Muscle layer of colon (tissue), 2 donors: ENCODE data around the gene FAM89B.

Source experiments
- H3K27ac ChIP-seq: one replicate; pipeline ENCODE4 v1.7.0; 2013; ENCODE audit warnings: low read depth, mild to moderate bottlenecking, low read length, moderate library complexity
- H3K27me3 ChIP-seq, 2 donors: one replicate each; pipeline ENCODE4 v1.7.0; 2013; ENCODE audit warnings: low read length in 2 of 2, mild to moderate bottlenecking in 2 of 2; ENCODE audit not compliant: insufficient read depth in 2 of 2, control insufficient read depth in 1 of 2
- H3K36me3 ChIP-seq: one replicate; pipeline ENCODE4 v1.7.0; 2013; ENCODE audit warnings: mild to moderate bottlenecking, low read length; ENCODE audit not compliant: insufficient read depth
- H3K4me1 ChIP-seq: one replicate; pipeline ENCODE4 v1.7.0; 2013; ENCODE audit warnings: mild to moderate bottlenecking, low read length; ENCODE audit not compliant: insufficient read depth
- H3K4me3 ChIP-seq, 2 donors: one replicate each; pipeline ENCODE4 v1.7.0; 2013; ENCODE audit warnings: low read length in 2 of 2, low read depth in 1 of 2, mild to moderate bottlenecking in 1 of 2, moderate library complexity in 1 of 2
- H3K9ac ChIP-seq: one replicate; pipeline ENCODE4 v1.7.0; 2013; ENCODE audit warnings: low read length
- H3K9me3 ChIP-seq: one replicate; pipeline ENCODE4 v1.7.0; 2013; ENCODE audit warnings: mild to moderate bottlenecking, low read length
- donor health status: abdominal sarcoma.
- donor health status: Adenocarcinoma of cecum.

FAM89B gene

DNA sequence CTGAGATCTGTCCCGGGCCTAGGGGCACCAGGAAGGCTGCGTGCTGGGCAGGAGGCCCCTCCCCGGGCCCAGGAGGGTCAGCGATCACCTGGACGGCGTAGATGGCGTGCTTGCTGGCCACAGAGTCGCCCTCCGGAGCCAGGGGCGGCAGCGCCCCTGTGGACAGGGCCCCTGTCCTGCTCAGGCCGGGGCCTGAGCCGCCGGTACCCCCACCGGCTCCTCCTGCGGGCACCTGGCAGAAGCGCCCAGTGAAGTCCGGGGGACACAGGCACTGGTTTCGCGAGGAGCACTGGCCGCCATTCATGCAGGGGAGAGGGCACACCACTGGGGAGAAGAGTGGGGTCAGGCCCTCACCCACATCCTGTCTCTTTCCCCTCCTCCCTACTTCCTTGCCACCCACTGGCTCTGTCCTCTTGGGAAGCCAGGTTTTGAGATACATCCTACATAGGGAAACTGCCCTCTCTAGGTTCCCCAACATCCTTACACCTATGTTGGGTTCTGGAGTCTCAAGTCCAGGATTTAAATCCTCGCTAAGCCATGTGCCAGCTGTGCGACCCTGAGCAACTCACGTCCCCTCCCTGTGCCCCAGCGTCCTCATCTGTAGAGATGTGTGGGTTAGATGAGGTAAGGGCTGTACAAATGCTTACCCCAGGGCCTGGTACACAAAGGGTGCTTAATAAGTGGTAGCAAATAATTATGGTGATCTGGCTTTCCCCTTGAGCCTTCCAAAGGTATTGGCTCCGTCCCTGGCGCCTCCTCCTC is 18.1 kb upstream of the FAM89B start:
- H3K9ac ChIP-seq, result no peak overlapping the region
- H3K27ac ChIP-seq, result no peak overlapping the region
- H3K4me3 ChIP-seq, result no peak overlapping the region
- H3K27me3 ChIP-seq, result no peaks in the 10 kb centered on the region
- peaks cover 28% of the 10 kb centered on the region for H3K36me3 ChIP-seq
- H3K9me3 ChIP-seq, result no peaks in the 10 kb centered on the region
- H3K4me1 ChIP-seq, result peaks cover 42% of the 10 kb centered on the region

DNA sequence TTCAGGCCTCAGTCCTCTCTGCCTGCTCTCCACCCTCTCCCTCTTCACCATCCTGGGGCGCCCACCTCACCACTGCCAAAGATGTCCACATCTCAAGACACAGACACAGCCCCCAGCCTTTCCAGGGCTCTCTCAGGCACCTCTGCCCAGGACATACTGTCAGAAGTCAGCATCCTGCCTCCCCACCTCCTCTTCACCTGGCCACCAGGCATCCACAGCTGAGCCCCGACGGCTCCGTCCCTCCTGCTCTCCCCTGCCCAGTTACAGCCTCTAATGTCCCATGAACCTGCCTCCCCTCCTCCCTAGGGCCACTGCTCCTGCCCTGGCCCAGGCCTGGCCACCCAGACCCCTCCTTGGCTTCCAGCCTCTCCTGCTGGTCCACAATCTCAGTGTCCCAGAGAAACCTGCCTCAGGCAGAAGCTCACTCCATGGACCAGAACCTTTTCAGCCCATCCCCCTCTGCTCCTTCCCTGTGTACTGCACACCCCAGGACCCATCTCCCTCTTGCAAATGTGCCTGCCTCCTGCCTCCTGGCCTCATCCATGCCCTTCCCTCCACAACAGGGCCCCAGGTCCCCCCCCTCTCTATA is 17.4 kb upstream of the FAM89B start:
- no peak overlapping the region for H3K4me3 ChIP-seq
- no peaks in the 10 kb centered on the region for H3K9me3 ChIP-seq
- no peak overlapping the region for H3K9ac ChIP-seq
- no peaks in the 10 kb centered on the region for H3K27me3 ChIP-seq
- peaks cover 49% of the 10 kb centered on the region for H3K4me1 ChIP-seq
- peak overlapping the region; percentile 6 for H3K27ac ChIP-seq
- H3K36me3 ChIP-seq, result peaks cover 23% of the 10 kb centered on the region

DNA sequence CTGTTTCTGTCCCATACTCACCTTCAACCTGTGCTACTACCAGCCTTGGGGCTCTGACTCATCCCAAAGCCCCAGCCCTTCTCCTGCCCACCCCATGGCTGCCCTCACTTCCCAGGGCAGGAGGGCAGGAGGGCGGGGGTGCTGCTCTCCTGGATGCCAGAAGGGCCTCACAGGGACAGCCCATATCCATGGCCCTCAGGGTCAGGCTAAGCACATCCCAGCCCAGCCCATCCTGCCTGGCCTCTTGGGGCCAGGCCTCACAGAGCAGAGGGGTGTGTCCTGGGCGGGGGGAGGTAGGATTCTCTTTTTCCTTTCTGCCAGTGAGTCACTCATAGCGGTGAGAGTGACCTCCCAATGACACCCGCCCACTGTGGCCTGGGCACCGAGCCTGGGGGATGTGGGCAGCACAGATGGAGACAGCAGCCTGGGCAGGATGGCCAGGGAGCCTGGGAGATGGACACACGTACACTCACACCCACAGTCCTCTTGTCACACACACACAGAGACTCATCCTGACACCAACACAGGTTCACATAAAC is 16.6 kb upstream of the FAM89B start:
- H3K4me1 ChIP-seq, result peaks cover 57% of the 10 kb centered on the region
- H3K36me3 ChIP-seq, result peaks cover 22% of the 10 kb centered on the region
- no peak overlapping the region for H3K4me3 ChIP-seq
- no peak overlapping the region for H3K27ac ChIP-seq
- no peaks in the 10 kb centered on the region for H3K27me3 ChIP-seq
- H3K9ac ChIP-seq, result no peak overlapping the region
- no peaks in the 10 kb centered on the region for H3K9me3 ChIP-seq

DNA sequence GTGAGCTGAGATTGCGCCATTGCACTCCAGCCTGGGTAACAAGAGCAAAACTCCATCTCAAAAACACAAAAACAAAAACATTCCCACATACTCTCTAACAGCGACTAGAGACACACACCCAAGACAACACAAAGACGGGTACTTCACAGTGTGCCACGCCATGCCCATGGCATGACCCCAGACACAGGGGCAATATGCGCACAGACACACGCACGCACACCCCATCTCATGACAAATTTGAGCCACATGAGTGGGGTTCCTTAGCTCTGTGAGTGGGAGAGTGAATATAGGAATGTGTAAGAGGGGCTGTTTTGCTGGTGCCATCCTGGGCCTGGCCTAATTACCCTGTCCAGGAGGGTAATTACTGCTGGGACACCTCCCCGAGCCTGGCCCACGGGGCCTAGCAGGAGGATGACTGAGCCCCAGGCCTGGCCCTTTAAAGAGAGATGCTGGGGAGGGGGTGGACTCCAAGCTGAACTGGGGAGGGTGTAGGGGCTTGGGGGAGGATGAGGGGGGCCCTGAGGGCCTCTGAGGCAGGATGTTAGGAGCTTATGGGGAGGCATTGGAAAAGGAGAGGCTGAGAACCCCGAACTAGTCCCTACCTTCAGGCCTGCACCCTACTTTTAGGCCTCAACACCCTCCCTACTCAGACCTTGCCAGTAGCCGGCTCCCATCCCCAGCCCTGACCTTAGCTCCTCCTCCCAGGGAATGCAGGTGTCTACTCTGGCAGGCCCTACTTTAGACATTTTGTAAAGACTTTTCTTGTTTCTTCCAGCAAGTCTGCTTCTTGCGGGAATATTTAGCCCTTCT is 15.7 kb upstream of the FAM89B start:
- Histone ChIP-seq H3K4me1 (peaks cover 62% of the 10 kb centered on the region), H3K27me3 (no peaks in the 10 kb centered on the region), H3K9ac (peak overlapping the region; percentile 83), H3K36me3 (peaks cover 13% of the 10 kb centered on the region), H3K9me3 (no peaks in the 10 kb centered on the region), H3K4me3 (peak overlapping the region; percentile 24 to 75), H3K27ac (peak overlapping the region; percentile 85)

DNA sequence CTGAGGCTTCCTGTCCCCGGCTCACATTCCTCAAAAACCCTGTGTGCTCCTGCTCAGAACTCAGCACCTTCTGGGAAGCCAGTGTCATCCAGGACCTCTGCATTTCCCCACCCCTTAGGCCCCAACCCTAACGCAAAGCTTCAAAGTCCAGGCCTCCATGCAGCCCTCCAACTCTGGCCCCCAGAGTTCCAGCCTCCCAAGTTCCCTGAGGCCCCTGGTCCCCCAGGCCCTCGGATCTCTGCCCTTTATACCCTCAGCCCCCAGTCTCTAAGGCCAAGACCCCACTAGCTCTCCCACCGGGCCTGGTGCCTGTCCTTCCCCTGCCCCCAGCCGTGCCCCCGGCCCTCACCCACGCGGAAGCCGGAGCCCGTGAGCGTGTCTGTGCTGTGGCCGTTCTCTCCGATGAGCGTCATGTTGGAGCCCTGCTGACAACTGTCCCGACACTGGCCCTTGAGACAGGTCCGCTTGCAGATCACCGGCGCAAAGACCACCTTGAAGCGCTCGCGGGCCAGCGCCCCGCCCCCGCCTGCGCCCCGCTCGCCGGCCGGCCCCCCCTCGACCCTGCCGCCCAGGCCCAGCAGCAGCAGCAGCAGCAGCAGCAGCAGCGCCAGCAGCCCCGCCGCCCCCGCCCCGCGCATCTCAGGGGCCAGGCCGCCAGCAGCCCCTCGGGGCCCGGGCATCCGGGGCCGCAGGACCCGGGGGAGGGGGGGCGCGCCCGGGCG is 14.9 kb upstream of the FAM89B start:
- Histone ChIP-seq H3K27me3 (no peaks in the 10 kb centered on the region), H3K36me3 (peaks cover 7% of the 10 kb centered on the region), H3K4me1 (peaks cover 59% of the 10 kb centered on the region), H3K27ac (peak overlapping the region; percentile 85), H3K9ac (peak overlapping the region; percentile 83), H3K9me3 (no peaks in the 10 kb centered on the region), H3K4me3 (peak overlapping the region; percentile 70 to 75)

DNA sequence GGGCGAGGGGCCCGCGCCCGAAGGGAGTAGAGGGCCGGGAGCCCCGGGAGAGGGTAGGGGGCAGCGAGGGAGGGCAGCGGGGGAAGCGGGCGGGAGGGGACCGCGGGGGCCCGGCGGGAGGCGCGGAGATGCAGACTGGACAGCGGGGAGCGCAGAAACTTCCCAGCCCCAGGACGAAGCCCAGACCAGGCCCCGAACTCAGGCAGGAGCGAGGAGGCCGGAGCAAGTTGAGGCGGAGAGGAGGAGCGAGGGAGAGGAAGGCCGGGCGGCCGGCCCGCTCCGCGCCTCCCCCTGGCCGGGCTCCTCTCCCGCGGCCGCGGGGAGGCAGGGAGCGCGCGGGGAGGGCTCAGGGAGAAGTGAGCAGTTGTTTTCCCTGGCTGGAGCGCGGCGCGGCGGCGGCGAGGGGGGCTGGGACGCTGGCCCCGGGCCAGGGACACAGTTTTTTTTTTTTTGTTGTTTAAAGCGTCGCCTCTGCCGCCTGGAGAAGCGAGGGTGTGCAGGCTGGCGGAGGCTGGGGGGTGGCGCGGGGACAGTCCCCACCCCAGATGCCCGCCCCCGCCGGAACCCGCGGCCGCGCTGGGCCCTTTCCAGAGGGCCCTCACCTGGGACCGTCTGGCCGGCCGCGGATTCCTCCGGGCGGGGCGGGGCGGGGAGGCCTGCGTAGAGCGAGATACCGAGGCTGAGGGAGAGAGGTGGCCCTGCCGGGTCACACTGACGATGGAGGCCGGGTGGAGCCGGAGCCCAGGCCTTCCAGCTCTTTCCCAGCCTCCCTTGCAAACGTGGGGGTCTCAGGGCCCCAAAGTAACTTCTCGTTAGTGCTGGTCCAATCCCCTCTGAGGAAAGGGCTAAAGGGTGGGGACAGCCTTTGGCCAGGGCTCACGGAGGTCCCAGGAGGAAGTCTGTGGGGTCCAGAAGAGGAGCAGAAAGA is 14.1 kb upstream of the FAM89B start, which contains the start of gene LTBP3:
Gene LTBP3, minus strand, starts transcription at position 358 of the 928 bp plus-strand sequence. CDS start 400 bp downstream, outside the sequence.
- H3K4me1 ChIP-seq, result peaks cover 59% of the 10 kb centered on the region
- peak within 1 kb of the TSS; percentile 70 to 75 for H3K4me3 ChIP-seq
- no peaks in the 10 kb centered on the region for H3K36me3 ChIP-seq
- no peaks in the 10 kb centered on the region for H3K27me3 ChIP-seq
- no peaks in the 10 kb centered on the region for H3K9me3 ChIP-seq
- peak within 1 kb of the TSS; percentile 83 for H3K9ac ChIP-seq
- peak within 1 kb of the TSS; percentile 85 for H3K27ac ChIP-seq

DNA sequence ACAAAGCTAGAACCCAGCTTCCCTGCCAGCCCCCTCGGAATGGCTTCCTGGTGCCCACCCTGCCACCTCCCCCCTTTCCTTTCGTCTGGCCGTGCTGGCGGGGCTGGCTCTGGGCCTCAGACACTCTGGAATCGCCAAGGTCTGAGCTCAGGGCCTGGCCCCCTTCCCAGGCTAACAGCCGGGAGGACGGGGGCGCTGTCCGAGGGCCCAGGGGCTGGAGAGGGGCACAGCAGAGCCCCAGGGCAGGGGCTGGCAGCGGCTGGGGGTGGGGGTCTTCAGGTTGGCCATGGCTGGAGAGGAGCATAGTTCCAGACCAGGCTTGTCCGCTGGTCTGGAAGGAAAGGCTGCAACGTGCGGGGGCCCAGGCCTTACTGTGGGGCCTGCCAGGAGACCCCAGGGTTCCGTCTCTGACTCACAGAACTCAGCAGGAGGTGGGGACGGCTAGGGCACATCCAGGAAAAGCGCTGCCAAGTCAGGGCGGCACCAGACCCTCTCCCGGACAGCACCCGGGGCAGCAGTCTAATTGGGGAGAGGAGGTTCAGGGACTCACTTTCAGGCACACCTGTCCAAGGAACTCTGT is 13.3 kb upstream of the FAM89B start:
- Histone ChIP-seq H3K4me3 (peak overlapping the region; percentile 17 to 70), H3K36me3 (no peaks in the 10 kb centered on the region), H3K4me1 (peaks cover 59% of the 10 kb centered on the region), H3K9me3 (no peaks in the 10 kb centered on the region), H3K27me3 (no peaks in the 10 kb centered on the region), H3K9ac (peak overlapping the region; percentile 58), H3K27ac (peak overlapping the region; percentile 85)

DNA sequence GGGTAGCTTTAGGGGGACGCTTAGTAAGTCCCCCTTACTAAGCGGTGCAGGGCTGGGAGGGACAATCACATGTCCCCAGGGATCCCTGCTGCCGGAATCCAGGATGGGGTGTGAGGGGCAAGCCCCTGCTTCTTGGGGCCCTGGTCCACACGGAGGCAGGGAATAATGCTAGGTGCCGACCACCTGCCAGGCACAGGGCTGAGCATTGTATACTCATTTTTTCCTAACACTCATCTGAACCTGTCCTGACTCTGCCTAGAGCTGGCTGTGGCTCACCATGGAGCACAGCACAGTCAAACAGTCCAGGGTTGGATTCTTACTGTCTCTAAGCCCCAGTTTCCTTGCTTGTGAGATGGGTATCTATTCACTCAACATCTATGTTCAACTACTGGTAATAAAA is 12.8 kb upstream of the FAM89B start:
- H3K4me3 ChIP-seq, result no peak overlapping the region
- peaks cover 56% of the 10 kb centered on the region for H3K4me1 ChIP-seq

DNA sequence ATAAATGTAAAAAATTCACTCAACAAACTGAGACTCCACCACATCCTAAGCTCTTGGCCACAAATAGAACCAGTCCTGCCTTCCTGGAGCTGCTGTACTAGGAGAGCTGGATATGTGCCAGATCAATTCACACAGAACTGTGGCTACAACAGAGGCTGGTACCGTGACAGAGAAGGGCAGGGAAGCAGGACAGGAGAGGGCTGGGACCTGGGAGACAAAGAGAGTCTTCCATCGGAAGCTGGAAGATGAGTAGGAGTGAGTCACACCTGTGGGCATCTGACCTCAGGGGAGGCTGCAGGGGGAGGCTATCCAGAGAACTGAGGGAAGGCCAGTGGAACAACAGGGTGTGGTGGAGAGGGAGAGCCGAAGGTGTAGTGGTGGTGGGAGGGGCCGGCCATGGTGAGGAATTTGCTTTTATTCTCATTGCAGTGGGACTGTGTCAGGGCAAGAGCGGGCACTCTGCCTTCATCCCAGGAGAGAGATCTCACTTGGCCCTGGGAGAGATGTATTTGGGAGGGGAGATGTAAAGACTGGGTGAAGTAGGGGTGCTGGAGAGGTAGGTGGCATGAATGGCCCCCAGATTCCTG is 12.3 kb upstream of the FAM89B start:
- Histone ChIP-seq H3K27ac (peak overlapping the region; percentile 85), H3K9ac (peak overlapping the region; percentile 13), H3K4me3 (no peak overlapping the region), H3K9me3 (no peaks in the 10 kb centered on the region), H3K36me3 (no peaks in the 10 kb centered on the region), H3K27me3 (no peaks in the 10 kb centered on the region), H3K4me1 (peaks cover 51% of the 10 kb centered on the region)

More for the DNA sequence above, 12.8 kb upstream of the FAM89B start:
- Histone ChIP-seq H3K36me3 (no peaks in the 10 kb centered on the region), H3K27me3 (no peaks in the 10 kb centered on the region), H3K9me3 (no peaks in the 10 kb centered on the region), H3K9ac (peak overlapping the region; percentile 51), H3K27ac (peak overlapping the region; percentile 85)
